ENCODE results near the gene IGF2BP2. TPM values are rescaled to one million over a fixed set of nuclear protein-coding genes. Genes with fewer than 3 reads are reported as not detected.

The IGF2BP2 gene
- total RNA-seq, 4 donors from 2014 or later, result 5.4 to 7.9 (median 6.2) TPM

DNA sequence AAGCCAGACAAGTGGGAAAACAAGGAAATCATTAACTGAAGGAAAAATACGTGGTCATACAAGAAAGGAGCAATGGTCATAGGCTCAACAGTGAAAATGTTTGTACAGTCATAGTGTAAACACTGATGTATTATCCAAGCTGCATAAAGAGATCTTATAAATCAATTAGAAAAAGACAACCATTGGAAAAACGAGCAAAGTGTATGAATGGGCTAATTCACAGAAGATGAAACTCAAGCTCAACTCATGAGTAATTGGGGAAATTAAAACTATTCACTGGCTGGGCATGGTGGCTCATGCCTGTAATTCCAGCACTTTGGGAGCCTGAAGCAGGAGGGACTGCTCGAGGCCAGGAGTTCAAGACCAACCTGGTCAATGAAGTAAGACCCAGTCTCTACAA lies 6.4 kb upstream of the IGF2BP2 start:
- no peak for DNase-seq (ENCODE audit: extremely low spot score)
- intact Hi-C loops (cut with DNase I), result no loop called here
- no peak for TF ChIP-seq POLR2AphosphoS5 (IDR thresholded peaks at IDR 0.05)
- TF ChIP-seq, protein P1, sequence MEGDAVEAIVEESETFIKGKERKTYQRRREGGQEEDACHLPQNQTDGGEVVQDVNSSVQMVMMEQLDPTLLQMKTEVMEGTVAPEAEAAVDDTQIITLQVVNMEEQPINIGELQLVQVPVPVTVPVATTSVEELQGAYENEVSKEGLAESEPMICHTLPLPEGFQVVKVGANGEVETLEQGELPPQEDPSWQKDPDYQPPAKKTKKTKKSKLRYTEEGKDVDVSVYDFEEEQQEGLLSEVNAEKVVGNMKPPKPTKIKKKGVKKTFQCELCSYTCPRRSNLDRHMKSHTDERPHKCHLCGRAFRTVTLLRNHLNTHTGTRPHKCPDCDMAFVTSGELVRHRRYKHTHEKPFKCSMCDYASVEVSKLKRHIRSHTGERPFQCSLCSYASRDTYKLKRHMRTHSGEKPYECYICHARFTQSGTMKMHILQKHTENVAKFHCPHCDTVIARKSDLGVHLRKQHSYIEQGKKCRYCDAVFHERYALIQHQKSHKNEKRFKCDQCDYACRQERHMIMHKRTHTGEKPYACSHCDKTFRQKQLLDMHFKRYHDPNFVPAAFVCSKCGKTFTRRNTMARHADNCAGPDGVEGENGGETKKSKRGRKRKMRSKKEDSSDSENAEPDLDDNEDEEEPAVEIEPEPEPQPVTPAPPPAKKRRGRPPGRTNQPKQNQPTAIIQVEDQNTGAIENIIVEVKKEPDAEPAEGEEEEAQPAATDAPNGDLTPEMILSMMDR (IDR thresholded peaks at IDR 0.05), result no peak
- TF ChIP-seq POLR2A (IDR thresholded peaks at IDR 0.05; ENCODE audit: low read depth), result no peak
- TF ChIP-seq EP300 (IDR thresholded peaks at IDR 0.05), result no peak
- H3K4me3 ChIP-seq, result no peak overlapping the region
- WGBS, result 90% methylated on average over 3 of the region's 3 CpGs
- H3K36me3 ChIP-seq, result no peaks in the 10 kb centered on the region
- no peak overlapping the region for H3K27ac ChIP-seq (replicated peaks in 1 of 4)
- peaks cover under 1 to 3% (median 2%) of the 10 kb centered on the region in 4 donors for H3K4me1 ChIP-seq
- peaks cover 1 to 27% (median 6%) of the 10 kb centered on the region in 4 donors for H3K27me3 ChIP-seq
- no peaks in the 10 kb centered on the region for H3K9me3 ChIP-seq

DNA sequence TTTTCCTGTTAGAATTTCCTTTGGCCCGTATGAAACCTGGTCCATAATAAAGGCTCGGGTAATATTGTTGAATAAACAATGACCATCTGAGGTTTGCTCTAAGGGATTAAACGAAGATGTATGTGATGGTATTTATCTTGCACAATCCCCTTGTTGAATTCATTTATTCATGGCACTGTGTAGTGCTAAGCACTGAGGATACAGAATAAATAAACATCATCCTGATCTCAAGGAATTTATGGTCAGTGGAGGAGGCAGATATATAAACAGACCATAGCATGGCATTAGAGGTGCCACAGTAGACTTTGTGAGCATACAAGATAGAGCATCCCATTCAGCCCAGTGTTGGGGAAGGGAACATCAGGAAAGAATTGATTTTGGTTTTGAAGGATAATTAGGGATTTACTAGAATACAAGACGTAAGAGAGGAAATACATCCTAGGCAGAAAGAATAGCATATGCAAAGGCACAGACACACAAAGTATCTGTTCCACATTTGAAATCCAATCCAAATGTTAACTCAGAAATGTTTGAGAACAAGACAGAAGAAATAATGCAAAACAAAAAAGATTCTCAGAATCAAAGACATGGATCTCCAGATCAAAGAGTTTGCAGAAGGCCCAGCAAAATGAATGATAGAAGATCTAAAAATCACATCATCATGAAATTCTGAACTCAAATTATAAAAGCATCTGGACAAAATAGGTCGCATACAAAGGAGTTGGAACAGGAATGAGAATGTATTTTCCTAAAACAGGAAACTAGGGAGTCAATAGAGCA lies 5.4 kb upstream of the IGF2BP2 start:
- TF ChIP-seq POLR2AphosphoS5 (IDR thresholded peaks at IDR 0.05) (no peak), EP300 (IDR thresholded peaks at IDR 0.05) (no peak), POLR2A (IDR thresholded peaks at IDR 0.05; ENCODE audit: low read depth) (no peak)
- TF ChIP-seq, protein P1 (IDR thresholded peaks at IDR 0.05), result no peak
- Histone ChIP-seq H3K36me3 (no peaks in the 10 kb centered on the region), H3K9me3 (no peaks in the 10 kb centered on the region), H3K27me3 (peaks cover 5 to 35% (median 11%) of the 10 kb centered on the region in 4 donors), H3K4me1 (peaks cover 9 to 10% (median 10%) of the 10 kb centered on the region in 4 donors), H3K27ac (replicated peaks in 1 of 4) (no peak overlapping the region), H3K4me3 (no peak overlapping the region)
- intact Hi-C loops (cut with DNase I), result no loop called here
- WGBS, result 71% methylated on average over 5 of the region's 5 CpGs
- no peak for DNase-seq (ENCODE audit: extremely low spot score)

DNA sequence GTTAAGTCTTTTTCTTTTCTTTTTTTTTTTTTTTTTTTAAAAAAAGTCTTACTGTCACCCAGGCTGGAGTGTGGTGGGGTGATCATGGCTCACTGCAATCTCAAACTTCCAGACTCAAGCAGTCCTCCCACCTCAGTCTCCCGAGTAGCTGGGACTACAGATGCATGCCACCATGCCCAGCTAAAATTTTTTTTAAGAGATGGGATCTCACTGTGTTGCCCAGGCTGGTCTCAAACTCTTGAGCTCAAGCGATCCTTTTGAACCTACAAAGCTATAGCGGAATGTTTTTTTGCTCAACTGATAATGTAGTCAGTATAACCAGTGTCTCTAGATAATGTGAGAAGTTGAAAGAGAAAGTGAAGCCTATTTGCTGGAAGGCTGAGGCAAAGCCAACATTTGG lies 3.9 kb upstream of the IGF2BP2 start:
- TF ChIP-seq EP300 (IDR thresholded peaks at IDR 0.05), result no peak
- no peak for TF ChIP-seq POLR2AphosphoS5 (IDR thresholded peaks at IDR 0.05)
- TF ChIP-seq, protein P1 (IDR thresholded peaks at IDR 0.05), result no peak
- no peak for TF ChIP-seq POLR2A (IDR thresholded peaks at IDR 0.05; ENCODE audit: low read depth)
- Histone ChIP-seq H3K27ac (replicated peaks in 1 of 4) (no peak overlapping the region), H3K27me3 (peaks cover 6 to 50% (median 22%) of the 10 kb centered on the region in 4 donors), H3K9me3 (no peaks in the 10 kb centered on the region), H3K4me1 (peaks cover 10 to 24% (median 22%) of the 10 kb centered on the region in 4 donors), H3K36me3 (no peaks in the 10 kb centered on the region), H3K4me3 (no peak overlapping the region)
- no peak for DNase-seq (ENCODE audit: extremely low spot score)
- intact Hi-C loops (cut with DNase I), result no loop called here
- 100% methylated on average over 3 of the region's 3 CpGs for WGBS

DNA sequence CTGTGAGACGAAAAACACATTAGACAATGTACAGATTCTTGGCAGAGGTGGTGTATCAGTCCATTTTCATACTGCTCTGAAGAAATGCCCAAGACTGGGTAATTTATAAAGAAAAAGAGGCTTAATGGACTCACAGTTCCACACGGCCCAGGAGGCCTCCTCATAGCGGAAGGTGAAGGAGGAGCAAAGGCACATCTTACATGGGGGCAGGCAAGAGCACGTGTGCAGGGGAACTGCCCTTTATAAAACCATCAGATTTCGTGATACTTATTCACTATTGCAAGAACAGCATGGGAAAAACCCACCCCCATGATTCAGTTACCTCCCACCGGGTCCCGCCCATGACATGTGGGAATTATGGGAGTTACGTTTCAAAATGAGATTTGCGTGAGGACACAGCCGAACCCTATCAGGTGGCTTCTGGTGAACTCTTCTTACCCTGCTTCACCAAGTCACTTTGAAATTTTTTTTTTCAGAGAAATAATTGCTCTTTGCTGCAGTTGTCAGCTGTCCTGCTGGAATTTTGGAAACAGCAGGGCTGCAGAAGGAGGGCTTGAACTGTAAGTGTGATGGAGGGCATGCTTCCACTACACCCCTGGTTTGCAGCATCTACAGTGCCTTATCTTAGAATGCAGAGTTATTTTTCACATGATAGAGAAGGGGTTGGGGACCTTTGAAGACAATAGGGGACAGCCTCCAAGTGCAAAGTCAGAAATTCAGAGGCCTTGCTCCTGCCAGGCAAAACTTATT lies 2.9 kb upstream of the IGF2BP2 start:
- Histone ChIP-seq H3K4me3 (no peak overlapping the region), H3K4me1 (peaks cover 18 to 34% (median 32%) of the 10 kb centered on the region in 4 donors), H3K9me3 (no peaks in the 10 kb centered on the region), H3K27ac (replicated peaks in 1 of 4) (no peak overlapping the region), H3K27me3 (peaks cover 10 to 60% (median 32%) of the 10 kb centered on the region in 4 donors), H3K36me3 (no peaks in the 10 kb centered on the region)
- intact Hi-C loops (cut with DNase I), result no loop called here
- WGBS, result 95% methylated on average over 10 of the region's 10 CpGs
- TF ChIP-seq POLR2A (IDR thresholded peaks at IDR 0.05; ENCODE audit: low read depth) (no peak), POLR2AphosphoS5 (IDR thresholded peaks at IDR 0.05) (no peak)
- no peak for DNase-seq (ENCODE audit: extremely low spot score)
